H1 (cell line): ENCODE measurements around the gene KLHL7. TPM values are rescaled to one million over a fixed set of nuclear protein-coding genes. Genes with fewer than 3 reads are reported as not detected.

Experiments used
- CTCF ChIA-PET: fragments of 300-600 bp; sonication (Branson Sonifier 250); formaldehyde crosslinking; loops from one replicate; lab custom pipeline; 2021; ENCODE audit not compliant: partially characterized antibody; lab: Charles Lee
- POLR2A ChIA-PET: fragments of 300-600 bp; sonication (Branson Sonifier 250); formaldehyde crosslinking; loops from one replicate; lab custom pipeline; 2021; ENCODE audit warnings: inconsistent platforms; ENCODE audit not compliant: partially characterized antibody; lab: Charles Lee
- DNase-seq, 2 experiments: peaks; one replicate each; pipeline versions ENCODE4 v3.0.0 to v3.0.0-alpha.2; 2010 to 2022; ENCODE audit warnings: low spot score in 2 of 2, low read depth in 1 of 2, mixed read lengths in 1 of 2
- FAIRE-seq: peaks from 2 replicates; lab custom pipeline; 2011; peaks lifted over from hg19 to GRCh38; lab: Jason Lieb, UNC
- H2AFZ ChIP-seq: 2 replicates; pipeline ENCODE4 v1.8.1; 2012; ENCODE audit warnings: low read length, inconsistent platforms
- H2AK5ac ChIP-seq: 2 replicates; pipeline ENCODE4 v1.6.1; 2013; ENCODE audit warnings: low read depth, low read length
- H2BK120ac ChIP-seq: replicated peaks from 2 replicates; pipeline ENCODE3; 2013; ENCODE audit warnings: low read depth, low read length, inconsistent platforms
- H2BK12ac ChIP-seq: 2 replicates; pipeline ENCODE4 v1.6.1; 2013; ENCODE audit warnings: low read depth, low read length
- H2BK15ac ChIP-seq: 2 replicates; pipeline ENCODE4 v1.6.1; 2013; ENCODE audit warnings: low read length
- H2BK20ac ChIP-seq: 2 replicates; pipeline ENCODE4 v1.6.1; 2013; ENCODE audit warnings: low read length
- H2BK5ac ChIP-seq: 2 replicates; pipeline ENCODE4 v1.6.1; 2013; ENCODE audit warnings: low read depth, low read length
- H3K14ac ChIP-seq: 2 replicates; pipeline ENCODE4 v1.6.1; 2013; ENCODE audit warnings: inconsistent platforms; ENCODE audit not compliant: insufficient read length
- H3K18ac ChIP-seq: 2 replicates; pipeline ENCODE4 v1.6.1; 2013; ENCODE audit warnings: low read length; ENCODE audit errors: extremely low read depth
- H3K23ac ChIP-seq: 2 replicates; pipeline ENCODE4 v1.6.1; 2013; ENCODE audit warnings: inconsistent platforms; ENCODE audit not compliant: insufficient read length
- H3K23me2 ChIP-seq: 2 replicates; pipeline ENCODE4 v1.6.1; 2013; ENCODE audit warnings: low read depth, low read length
- H3K27ac ChIP-seq: 2 replicates; pipeline ENCODE4 v1.6.1; 2011; ENCODE audit warnings: low read depth, low read length, inconsistent platforms
- H3K27me3 ChIP-seq, 4 experiments: replicated peaks in 1 of 4; 1 replicate in 1 of 4; 2 replicates in 3 of 4; pipeline versions ENCODE4 v1.6.1 to v1.8.1; 2011 to 2013; ENCODE audit warnings: low read length in 3 of 4, mild to moderate bottlenecking in 3 of 4, inconsistent platforms in 2 of 4, mixed read lengths in 2 of 4, moderate library complexity in 1 of 4; ENCODE audit not compliant: control insufficient read depth in 3 of 4, insufficient read depth in 3 of 4; ENCODE audit errors: extremely low read depth in 1 of 4
- H3K36me3 ChIP-seq, 4 experiments: 2 replicates each; pipeline versions ENCODE4 v1.6.1 to v1.8.1; 2011 to 2013; ENCODE audit warnings: mild to moderate bottlenecking in 4 of 4, low read length in 3 of 4, moderate library complexity in 2 of 4, control low read depth in 1 of 4, inconsistent platforms in 1 of 4; ENCODE audit not compliant: insufficient read depth in 4 of 4, control insufficient read depth in 2 of 4
- H3K4ac ChIP-seq: replicated peaks from 2 replicates; pipeline ENCODE3; 2013; ENCODE audit warnings: low read length, low read depth, mixed read lengths, inconsistent platforms; ENCODE audit not compliant: insufficient read length
- H3K4me1 ChIP-seq, 4 experiments: replicated peaks in 1 of 4; 1 replicate in 1 of 4; 2 replicates in 3 of 4; pipeline versions ENCODE4 v1.6.1 to v1.8.1; 2011 to 2013; ENCODE audit warnings: low read length in 3 of 4, inconsistent platforms in 2 of 4, mixed read lengths in 1 of 4; ENCODE audit not compliant: insufficient read depth in 4 of 4, control insufficient read depth in 3 of 4
- H3K4me2 ChIP-seq, 2 experiments: 2 replicates each; pipeline versions ENCODE4 v1.6.1 to v1.8.1; 2011 to 2013; ENCODE audit warnings: low read depth in 2 of 2, low read length in 2 of 2, control low read depth in 1 of 2, inconsistent platforms in 1 of 2, mild to moderate bottlenecking in 1 of 2; ENCODE audit not compliant: insufficient read depth in 1 of 2
- H3K4me3 ChIP-seq, 4 experiments: fragments of 200-600, 300-600 bp in 1 of 4; sonication (generic), shearing (Covaris generic), sonication (Bioruptor Twin) in 1 of 4; 2 replicates each; pipeline versions ENCODE4 v1.5.1 to v1.8.1; 2011 to 2016; ENCODE audit warnings: low read length in 4 of 4, low read depth in 3 of 4, control low read depth in 2 of 4, inconsistent platforms in 2 of 4, mild to moderate bottlenecking in 2 of 4, mixed read lengths in 1 of 4, moderate library complexity in 1 of 4; ENCODE audit not compliant: insufficient read depth in 2 of 4; ENCODE audit errors: extremely low read depth in 1 of 4
- H3K56ac ChIP-seq: replicated peaks from 2 replicates; pipeline ENCODE3; 2013; ENCODE audit warnings: low read depth, mild to moderate bottlenecking, mixed read lengths, low read length, inconsistent platforms; ENCODE audit not compliant: insufficient read length
- H3K79me1 ChIP-seq: 2 replicates; pipeline ENCODE4 v1.6.1; 2013; ENCODE audit warnings: low read depth, low read length, control low read depth
- H3K79me2 ChIP-seq, 2 experiments: 2 replicates each; pipeline versions ENCODE4 v1.6.1 to v1.8.1; 2012 to 2013; ENCODE audit warnings: low read length in 2 of 2, mild to moderate bottlenecking in 2 of 2, inconsistent platforms in 1 of 2; ENCODE audit not compliant: insufficient read depth in 2 of 2, control insufficient read depth in 1 of 2
- H3K9ac ChIP-seq, 4 experiments: replicated peaks in 1 of 4; 1 replicate in 1 of 4; 2 replicates in 3 of 4; pipeline versions ENCODE4 v1.6.1 to v1.8.1; 2011 to 2013; ENCODE audit warnings: low read depth in 3 of 4, low read length in 3 of 4, control low read depth in 2 of 4, mild to moderate bottlenecking in 2 of 4, moderate library complexity in 2 of 4, inconsistent platforms in 1 of 4; ENCODE audit errors: extremely low read depth in 1 of 4
- H3K9me3 ChIP-seq, 2 experiments: 2 replicates each; pipeline versions ENCODE4 v1.6.1 to v1.8.1; 2012 to 2013; ENCODE audit warnings: mild to moderate bottlenecking in 2 of 2, moderate library complexity in 2 of 2, control low read depth in 1 of 2, inconsistent platforms in 1 of 2, low read depth in 1 of 2, low read length in 1 of 2, mixed read lengths in 1 of 2; ENCODE audit not compliant: insufficient read depth in 2 of 2
- H4K20me1 ChIP-seq, 2 experiments: replicated peaks in 1 of 2; 2 replicates each; pipeline versions ENCODE3 to v1.8.1; 2011 to 2013; ENCODE audit warnings: inconsistent platforms in 2 of 2, low read length in 2 of 2, mild to moderate bottlenecking in 1 of 2; ENCODE audit not compliant: insufficient read depth in 2 of 2, control insufficient read depth in 1 of 2
- H4K5ac ChIP-seq: 2 replicates; pipeline ENCODE4 v1.6.1; 2013; ENCODE audit warnings: low read length, low read depth, mixed read lengths, inconsistent platforms; ENCODE audit not compliant: insufficient read length
- H4K8ac ChIP-seq: 2 replicates; pipeline ENCODE4 v1.8.0; 2013; ENCODE audit warnings: mild to moderate bottlenecking, moderate library complexity, low read length, inconsistent platforms; ENCODE audit not compliant: insufficient read depth; ENCODE audit errors: extremely low read depth
- H4K91ac ChIP-seq: replicated peaks from 2 replicates; pipeline ENCODE3; 2013; ENCODE audit warnings: low read length, mixed read lengths, inconsistent platforms; ENCODE audit not compliant: insufficient read length
- ASH2L ChIP-seq: fragments of 200-600, 300-600 bp; sonication (generic); IDR thresholded peaks from one replicate; pipeline ENCODE4 v1.7.1; 2017; ENCODE audit warnings: low read length
- EGR1 ChIP-seq: IDR thresholded peaks from 2 replicates; pipeline ENCODE4 v1.6.1; 2011; ENCODE audit warnings: low read depth, low read length, borderline replicate concordance
- GTF2F1 ChIP-seq: IDR thresholded peaks from 2 replicates; pipeline ENCODE4 v1.6.1; 2012; ENCODE audit warnings: low read depth, low read length, improper control_type of control experiment, borderline replicate concordance
- KDM1A ChIP-seq: fragments of 200-600, 300-600 bp; sonication (generic); IDR thresholded peaks from 2 replicates; pipeline ENCODE4 v1.7.1; 2016; ENCODE audit warnings: mild to moderate bottlenecking, low read length, borderline replicate concordance
- MAFK ChIP-seq: IDR thresholded peaks from 2 replicates; pipeline ENCODE4 v1.6.1; 2012; ENCODE audit warnings: low read depth, mild to moderate bottlenecking, improper control_type of control experiment, low read length
- SAP30 ChIP-seq: fragments of 300-600 bp; sonication (generic); IDR thresholded peaks from 2 replicates; pipeline ENCODE4 v1.7.1; 2012; ENCODE audit warnings: low read length, moderate library complexity, mild to moderate bottlenecking, inconsistent platforms; ENCODE audit not compliant: insufficient read depth, insufficient replicate concordance
- SP4 ChIP-seq: IDR thresholded peaks from 2 replicates; pipeline ENCODE4 v1.6.1; 2012; ENCODE audit warnings: low read length, inconsistent platforms
- WGBS, 2 experiments: shearing (Covaris generic) in 1 of 2; methylation state at CpG; one replicate each; pipeline versions ENCODE4 v1.1.6 to v1.1.7; 2013 to 2015; ENCODE audit warnings: low lambda C conversion rate in 2 of 2, mixed read lengths in 2 of 2, inconsistent platforms in 1 of 2, low coverage in 1 of 2, missing lambda C conversion rate in 1 of 2; ENCODE audit not compliant: insufficient replicate concordance in 2 of 2, insufficient coverage in 1 of 2, insufficient read length in 1 of 2; ENCODE audit errors: extremely low coverage in 1 of 2, missing lambda C conversion rate in 1 of 2; 5-methylcytosine and 5-hydroxymethylcytosine counted together
- polyA plus RNA-seq, 7 experiments: library from polyadenylated mRNA; depleted of rRNA in 3 of 7; stranded (reverse) in 5 of 7; unstranded in 2 of 7; fragments of >200 nt in 5 of 7; fragments of 200-250 nt in 2 of 7; gene quantifications; 1 replicate in 5 of 7; 2 replicates in 1 of 7; 4 replicates in 1 of 7; pipeline versions ENCODE4 v1.2.1 to v1.2.3, GENCODE V29; 2011 to 2013; ENCODE audit warnings: missing spikeins in 2 of 7, mixed read lengths in 2 of 7
- total RNA-seq: library from RNA; stranded (reverse); fragmentation: NEBNext Ultra II Directional; extraction: Animal tissue kit (Norgen Biotek cat#: 25700); gene quantifications from 2 replicates; pipeline ENCODE4 v1.2.1, GENCODE V29; 2021

KLHL7 gene
- total and polyA plus RNA-seq, 2 of the 8 experiments (the other 6 are each of a cell fraction or from before 2014, with no cell fraction given), result 65.3 to 115 TPM

- Histone ChIP-seq H3K27ac (peak overlapping the region; percentile 57; the same call in 1 of the 2 replicates), H3K18ac (0 out of 2 replicates have a peak overlapping the region, but pooled peaks have one; percentile 1), H3K79me1 (peaks cover 4% of the 10 kb centered on the region), H3K4me2 (0 out of 4 replicates have a peak overlapping the region, but pooled peaks of 1 of the 2 experiments have one; percentile 7), H3K4me1 (peaks cover 16 to 41% (median 23%) of the 10 kb centered on the region in 4 experiments), H3K79me2 (peaks cover 4 to 81% of the 10 kb centered on the region in 2 experiments; a peak in 3 of 4 replicates), H3K9ac (no peak overlapping the region), H3K23ac (no peak overlapping the region), H3K4ac (no peak overlapping the region), H3K14ac (no peak overlapping the region), H4K5ac (peak overlapping the region; percentile 19), H3K4me3 (no peak overlapping the region), H2BK5ac (no peak overlapping the region), H4K91ac (no peak overlapping the region), H3K9me3 (no peaks in the 10 kb centered on the region), H2AFZ (no peak overlapping the region), H3K23me2 (no peaks in the 10 kb centered on the region), H3K36me3 (peaks cover 0 to 10% (median 1%) of the 10 kb centered on the region in 4 experiments; a peak in 2 of 8 replicates), H4K20me1 (no peaks in the 10 kb centered on the region), H2BK20ac (no peak overlapping the region), H3K27me3 (no peaks in the 10 kb centered on the region), H3K56ac (no peak overlapping the region), H4K8ac (no peak overlapping the region), H2BK15ac (no peak overlapping the region), H2AK5ac (no peak overlapping the region), H2BK120ac (no peak overlapping the region), H2BK12ac (peak overlapping the region; percentile 94; the same call in 1 of the 2 replicates)
- POLR2A ChIA-PET, result interaction anchor here (1.0 to 5.6 kb wide), 2 partner anchors 12 to 20 kb away, joined by 3 to 96 read pairs; partner anchors contain the start of gene KLHL7
- 82% methylated on average over 2 of the region's 2 CpGs; no CpG with 5 or more reads in 1 of the 2 experiments for WGBS, 2 experiments
- TF ChIP-seq MAFK (no peak), GTF2F1 (no peak), ASH2L (no peak), EGR1 (no peak), KDM1A (no peak), SP4 (no peak), SAP30 (no peak)
- DNase-seq (no peak), FAIRE-seq (peak; percentile 48)
- CTCF ChIA-PET, result interaction anchor here (0.6 to 2.3 kb wide), 4 partner anchors 16 to 334 kb away, joined by 3 to 7 read pairs (median 3); no protein-coding TSS in a partner anchor
Observed at GRCh38 chr7:23117841-23118240, 12.3 kb downstream of the KLHL7 start.
